ENCODE measurements around the gene GRHPR. TPM values are rescaled to one million over a fixed set of nuclear protein-coding genes. Genes with fewer than 3 reads are reported as not detected.
A peak's percentile ranks its signal among the peaks of the same experiment; 100 is the strongest.

The GRHPR gene
- total RNA-seq, 1 donor from 2014 or later: 104 TPM

DNA sequence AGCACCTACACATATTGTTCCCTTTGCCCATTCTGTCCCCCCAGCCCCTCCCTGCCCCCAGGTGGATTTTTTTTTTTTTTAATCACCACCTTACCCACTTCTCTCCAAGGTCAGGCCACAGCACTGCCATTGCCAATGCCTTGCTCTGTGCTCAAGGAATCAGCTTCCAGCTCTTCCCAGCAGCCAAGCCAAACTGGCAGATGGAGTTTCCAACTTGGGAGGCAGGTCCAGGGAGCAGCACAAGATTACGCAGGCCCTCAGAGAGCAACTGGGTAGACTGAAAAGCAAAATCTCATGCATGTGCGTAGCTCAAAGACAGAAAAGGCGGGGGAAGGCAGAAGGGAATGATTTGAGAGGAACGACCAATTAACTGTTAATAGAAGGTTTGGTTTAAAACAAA is 15.1 kb downstream of the GRHPR start:
- no peak for DNase-seq
- TF ChIP-seq CTCF (IDR thresholded peaks at IDR 0.05; ENCODE audit: borderline replicate concordance): no peak
- intact Hi-C loops (cut with micrococcal nuclease): loop anchor here (10.0 kb wide), 1 partner anchor 57 kb away; no protein-coding TSS in a partner anchor
- Histone ChIP-seq H3K27ac (replicated peaks) (peak overlapping the region; percentile 38), H3K9me3 (replicated peaks) (no peaks in the 10 kb centered on the region), H3K27me3 (ENCODE audit: low read depth) (no peaks in the 10 kb centered on the region), H3K36me3 (peaks cover 91% of the 10 kb centered on the region), H3K4me1 (peaks cover 60% of the 10 kb centered on the region), H3K4me3 (no peak overlapping the region)

DNA sequence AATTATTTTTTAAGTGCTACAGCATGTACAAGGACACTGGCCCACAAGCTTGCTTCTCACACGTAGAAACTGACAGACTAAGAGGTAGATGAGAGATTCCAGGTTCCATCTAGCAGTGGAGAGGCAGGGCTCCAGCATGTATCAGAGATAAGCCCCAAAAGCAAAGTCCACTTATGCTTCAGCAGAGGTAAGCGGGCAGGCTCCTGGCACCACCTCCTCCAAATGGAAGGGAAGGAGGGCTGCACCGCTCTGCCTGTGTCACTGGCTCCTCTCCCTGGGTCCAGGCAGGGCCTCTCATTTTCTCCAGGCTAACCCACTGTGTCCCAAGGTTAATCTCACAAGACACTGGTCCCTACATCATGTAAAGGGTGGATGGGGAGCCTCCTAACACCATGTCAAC is 15.9 kb downstream of the GRHPR start:
- no peak for TF ChIP-seq CTCF (IDR thresholded peaks at IDR 0.05; ENCODE audit: borderline replicate concordance)
- Histone ChIP-seq H3K9me3 (replicated peaks) (no peaks in the 10 kb centered on the region), H3K27me3 (ENCODE audit: low read depth) (no peaks in the 10 kb centered on the region), H3K4me3 (no peak overlapping the region), H3K4me1 (peaks cover 53% of the 10 kb centered on the region), H3K27ac (replicated peaks) (peak overlapping the region; percentile 38), H3K36me3 (peaks cover 87% of the 10 kb centered on the region)
- intact Hi-C loops (cut with micrococcal nuclease): loop anchor here (10.0 kb wide), 1 partner anchor 56 kb away; no protein-coding TSS in a partner anchor
- DNase-seq: no peak

GRCh38 chr9:37441776-37442370 is 19.4 kb downstream of the GRHPR start:
- Histone ChIP-seq H3K36me3 (peaks cover 57% of the 10 kb centered on the region), H3K4me1 (peaks cover 26% of the 10 kb centered on the region), H3K27me3 (ENCODE audit: low read depth) (no peaks in the 10 kb centered on the region), H3K27ac (replicated peaks) (no peak overlapping the region), H3K9me3 (replicated peaks) (no peaks in the 10 kb centered on the region), H3K4me3 (no peak overlapping the region)
- no peak for TF ChIP-seq CTCF (IDR thresholded peaks at IDR 0.05; ENCODE audit: borderline replicate concordance)
- intact Hi-C loops (cut with micrococcal nuclease): no loop called here
- no peak for DNase-seq

DNA sequence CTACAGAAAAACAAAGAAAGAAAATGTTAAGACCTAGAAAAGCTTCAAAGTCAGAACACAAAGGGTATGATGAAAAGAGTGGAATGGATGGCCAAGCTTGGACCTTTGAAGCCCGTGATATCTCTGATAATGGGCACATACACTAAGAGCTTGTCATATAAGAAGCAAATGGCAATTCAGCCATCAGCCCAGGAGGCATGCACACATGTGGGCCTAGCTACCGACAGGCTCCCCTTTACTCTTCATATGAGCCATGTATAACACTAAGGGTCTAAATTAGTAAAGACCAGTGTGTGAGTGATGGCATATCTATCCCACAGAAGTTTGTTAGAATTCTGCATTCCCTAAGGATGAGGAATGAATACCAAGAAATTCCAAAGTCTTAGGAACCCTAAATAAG is 20.1 kb downstream of the GRHPR start:
- Histone ChIP-seq H3K4me3 (no peak overlapping the region), H3K27me3 (ENCODE audit: low read depth) (no peaks in the 10 kb centered on the region), H3K9me3 (replicated peaks) (no peaks in the 10 kb centered on the region), H3K36me3 (peaks cover 50% of the 10 kb centered on the region), H3K4me1 (peaks cover 19% of the 10 kb centered on the region), H3K27ac (replicated peaks) (no peak overlapping the region)
- intact Hi-C loops (cut with micrococcal nuclease): no loop called here
- no peak for DNase-seq
- TF ChIP-seq CTCF (IDR thresholded peaks at IDR 0.05; ENCODE audit: borderline replicate concordance): no peak

DNA sequence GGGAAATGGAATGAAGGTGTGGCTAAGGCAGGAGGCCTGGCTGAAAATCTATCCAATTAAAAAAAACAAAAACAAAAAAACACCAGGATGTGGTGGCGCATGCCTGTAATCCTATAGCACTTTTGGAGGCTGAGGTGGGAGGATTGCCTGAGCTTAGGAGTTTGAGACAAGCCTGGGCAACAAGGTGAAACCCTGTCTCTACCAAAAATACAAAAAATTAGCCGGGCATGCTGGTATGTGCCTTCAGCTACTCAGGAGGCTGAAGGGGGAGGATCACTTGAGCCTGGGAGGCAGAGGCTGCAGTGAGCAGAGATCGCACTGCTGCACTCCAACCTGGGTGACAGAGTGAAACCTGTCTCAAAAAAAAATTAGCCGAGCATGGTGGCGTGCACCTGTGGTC is 21.1 kb downstream of the GRHPR start:
- Histone ChIP-seq H3K27ac (replicated peaks) (no peak overlapping the region), H3K36me3 (peaks cover 43% of the 10 kb centered on the region), H3K27me3 (ENCODE audit: low read depth) (no peaks in the 10 kb centered on the region), H3K9me3 (replicated peaks) (no peaks in the 10 kb centered on the region), H3K4me1 (peaks cover 9% of the 10 kb centered on the region), H3K4me3 (no peak overlapping the region)
- TF ChIP-seq CTCF (IDR thresholded peaks at IDR 0.05; ENCODE audit: borderline replicate concordance): no peak
- no peak for DNase-seq
- intact Hi-C loops (cut with micrococcal nuclease): no loop called here
